Measurements from ENCODE around the gene OAT.

OAT gene

GRCh38 chr10:124394583-124394982 lies 24.1 kb downstream of the OAT start:
- DNase-seq: no peak

DNA sequence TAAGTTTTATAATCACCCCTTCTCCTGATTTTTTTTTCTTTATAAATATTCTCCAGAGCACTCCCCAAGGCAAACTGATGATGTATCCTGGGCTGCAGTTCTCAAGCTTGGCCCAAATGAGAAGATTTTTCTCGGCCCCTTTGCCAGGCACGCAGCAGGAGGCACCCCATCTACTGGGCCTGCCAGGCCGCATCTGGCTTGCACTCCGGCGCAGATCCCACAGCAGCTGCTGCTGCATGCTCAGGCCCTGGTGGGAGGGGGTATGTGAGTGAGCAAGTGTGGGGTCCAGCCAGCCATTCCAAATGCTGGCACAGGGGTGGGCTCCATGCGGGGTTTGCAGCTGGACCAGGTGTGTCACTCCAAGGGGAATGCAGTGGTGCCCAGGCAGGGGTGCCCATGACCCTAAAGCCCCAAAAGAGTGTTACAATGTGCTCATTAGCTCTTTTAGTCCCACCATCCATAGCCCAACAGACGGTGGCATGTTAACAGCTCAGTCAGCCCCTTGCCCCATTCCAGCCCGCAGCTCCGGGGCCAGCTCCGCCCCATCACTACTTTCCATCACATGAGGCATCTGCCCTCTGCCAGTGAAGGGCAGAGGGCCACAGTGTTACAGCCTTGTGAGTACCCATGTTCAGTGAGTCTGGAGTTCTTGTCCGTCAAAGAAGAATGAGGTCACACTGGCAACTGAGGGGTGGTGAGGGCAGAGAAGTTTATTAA lies 25.9 kb downstream of the OAT start:
- no peak for DNase-seq

DNA sequence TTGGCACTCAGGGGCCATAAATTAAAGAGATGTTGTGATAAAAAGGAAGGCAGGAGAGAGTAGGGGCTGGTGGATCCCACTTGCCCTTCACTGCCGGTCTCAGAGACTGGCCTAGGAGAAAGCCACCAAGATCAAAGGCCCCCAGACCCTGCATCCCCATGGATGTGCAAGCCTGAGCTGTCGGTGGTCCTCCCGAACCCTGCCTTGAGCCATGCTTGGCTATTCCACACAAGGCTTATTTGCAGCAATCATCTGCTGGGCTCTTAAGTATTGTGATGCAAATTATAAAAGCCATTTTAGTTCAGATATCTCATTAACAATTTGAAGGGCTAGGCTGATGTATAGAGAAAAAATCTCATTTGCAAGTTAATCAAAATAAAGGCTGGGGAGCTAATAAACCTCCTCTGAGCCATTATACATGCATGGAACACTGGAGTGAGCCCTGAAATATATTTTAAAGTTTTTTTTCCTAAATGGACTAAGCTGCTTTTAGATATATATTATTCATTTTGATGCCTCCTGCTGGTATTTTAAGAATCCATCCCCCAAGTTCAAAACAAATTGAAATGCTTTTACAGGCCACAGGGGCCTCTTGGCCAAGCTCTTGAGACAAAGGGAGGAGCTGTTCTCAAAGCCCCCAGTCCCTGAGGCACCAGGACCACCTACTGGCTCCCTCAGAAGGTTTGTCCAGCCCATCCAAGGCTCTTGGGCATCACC lies 28.1 kb downstream of the OAT start:
- DNase-seq: no peak

DNA sequence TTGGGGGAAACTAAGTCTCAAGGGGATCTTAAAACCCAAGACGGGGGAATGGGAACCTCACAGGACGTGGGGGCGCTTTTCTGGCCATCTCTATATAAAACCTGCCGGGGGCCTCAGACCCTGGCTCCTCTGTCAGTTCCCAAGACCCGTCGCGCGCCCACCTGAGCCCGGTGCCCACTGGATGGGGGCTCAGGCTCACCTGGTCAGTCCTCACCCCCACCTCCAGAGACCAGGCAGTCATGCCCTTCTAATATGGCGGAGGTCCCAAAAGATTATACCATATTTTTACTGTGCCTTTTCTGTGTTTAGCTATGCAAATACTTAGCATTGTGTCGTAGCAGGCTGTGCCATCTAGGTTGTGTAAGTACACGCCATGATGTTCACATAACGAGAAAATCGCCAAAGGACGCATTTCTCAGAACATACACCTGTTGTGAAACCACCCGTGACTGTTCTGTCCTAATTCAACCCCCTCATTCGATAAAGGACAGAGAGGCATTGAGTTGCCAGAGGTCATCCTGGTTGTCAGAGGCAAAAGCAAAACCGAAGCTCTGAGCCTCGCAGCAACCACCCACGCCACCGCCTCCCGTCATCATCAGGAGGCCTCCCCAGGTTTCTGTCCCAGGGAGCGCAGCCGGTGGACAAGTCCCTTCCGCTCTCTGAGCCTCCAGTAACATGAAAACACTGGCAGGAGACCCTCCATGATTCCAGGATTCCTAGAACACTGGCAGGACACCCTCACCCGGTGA lies 28.9 kb downstream of the OAT start:
- no peak for DNase-seq

GRCh38 chr10:124388823-124389612 lies 29.7 kb downstream of the OAT start:
- peak; percentile 94 for DNase-seq

- no peak for DNase-seq
Observed at GRCh38 chr10:124388476-124388822, 30.3 kb downstream of the OAT start.

DNA sequence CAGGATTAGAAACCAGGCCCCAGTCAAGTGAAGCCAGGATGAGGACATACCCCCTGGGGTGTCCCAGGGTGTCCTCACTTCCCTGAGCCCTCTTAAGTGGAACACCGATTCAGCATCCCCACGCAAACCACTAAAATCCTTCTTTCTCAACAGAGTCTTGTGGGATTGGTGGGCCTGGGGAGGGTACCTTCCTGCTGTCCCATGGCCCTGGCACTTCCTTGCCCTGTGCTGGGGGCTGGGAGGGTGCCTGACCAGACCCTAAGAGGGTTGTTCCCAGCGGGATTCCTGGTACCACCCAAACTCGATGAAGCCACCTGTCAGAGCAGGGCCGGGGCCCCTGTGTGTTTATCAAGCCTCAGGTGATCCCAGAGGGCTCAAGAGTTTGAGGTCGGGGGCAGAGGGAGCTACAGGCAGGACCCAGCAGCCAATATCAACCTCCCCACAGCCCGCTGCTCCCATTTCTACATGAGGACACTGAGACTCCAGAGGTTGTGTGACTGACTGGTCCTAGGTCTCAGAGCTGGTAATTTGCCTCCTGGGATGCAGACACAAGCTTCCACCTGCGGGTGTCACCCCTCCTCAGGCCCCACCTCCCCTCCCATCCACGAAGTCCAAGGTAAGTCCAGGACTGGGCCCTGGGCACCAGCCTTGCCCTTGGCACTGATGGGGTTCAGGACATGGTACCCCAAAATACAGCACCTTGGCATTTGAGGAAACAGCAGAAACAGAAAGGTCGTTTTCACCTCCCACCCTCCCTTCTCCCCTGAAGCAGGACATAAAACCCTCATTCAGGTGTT lies 31.4 kb downstream of the OAT start:
- DNase-seq: no peak

DNA sequence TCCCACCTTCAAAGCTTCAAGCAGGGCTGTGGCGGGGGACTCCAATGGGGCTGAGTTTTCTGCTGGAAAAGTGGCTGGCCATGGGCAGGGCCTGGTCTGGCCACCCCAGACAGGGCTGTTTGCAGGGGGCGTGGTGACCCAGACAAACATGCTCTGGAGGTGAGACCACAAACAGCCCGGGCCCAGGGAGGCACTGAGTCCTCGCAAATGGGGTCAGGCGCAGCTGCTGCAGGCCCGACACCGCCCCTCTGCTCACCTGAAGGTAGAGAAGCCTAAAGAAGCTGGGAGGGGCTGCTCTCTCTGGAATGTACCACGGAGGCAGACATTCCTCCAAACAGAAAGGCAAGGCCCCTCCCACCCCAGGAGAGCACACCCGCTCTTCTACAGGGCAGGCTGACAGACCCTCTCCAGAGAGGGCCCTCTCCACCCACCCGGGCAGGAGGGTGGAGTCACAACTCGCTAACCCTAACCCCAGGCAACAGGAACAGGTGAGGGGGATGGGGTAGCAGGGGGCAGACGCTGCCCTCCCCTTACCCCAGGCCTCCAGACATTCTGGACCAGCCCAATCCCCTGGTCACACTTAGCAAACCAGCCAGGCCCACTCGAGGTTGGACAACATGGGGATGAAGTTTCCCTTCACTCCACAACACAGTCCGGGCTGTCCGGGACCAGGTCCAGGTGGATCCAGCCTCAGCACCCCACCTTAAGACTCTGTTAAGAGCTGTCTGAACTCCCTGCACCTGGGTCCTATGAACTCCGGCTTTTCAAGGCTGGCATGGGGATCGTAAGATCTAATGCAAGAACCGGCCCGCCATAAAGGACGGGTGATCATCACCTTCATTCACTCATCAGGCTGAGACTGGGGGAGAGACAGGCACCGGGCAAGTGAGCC lies 32.3 kb downstream of the OAT start:
- no peak for DNase-seq

DNA sequence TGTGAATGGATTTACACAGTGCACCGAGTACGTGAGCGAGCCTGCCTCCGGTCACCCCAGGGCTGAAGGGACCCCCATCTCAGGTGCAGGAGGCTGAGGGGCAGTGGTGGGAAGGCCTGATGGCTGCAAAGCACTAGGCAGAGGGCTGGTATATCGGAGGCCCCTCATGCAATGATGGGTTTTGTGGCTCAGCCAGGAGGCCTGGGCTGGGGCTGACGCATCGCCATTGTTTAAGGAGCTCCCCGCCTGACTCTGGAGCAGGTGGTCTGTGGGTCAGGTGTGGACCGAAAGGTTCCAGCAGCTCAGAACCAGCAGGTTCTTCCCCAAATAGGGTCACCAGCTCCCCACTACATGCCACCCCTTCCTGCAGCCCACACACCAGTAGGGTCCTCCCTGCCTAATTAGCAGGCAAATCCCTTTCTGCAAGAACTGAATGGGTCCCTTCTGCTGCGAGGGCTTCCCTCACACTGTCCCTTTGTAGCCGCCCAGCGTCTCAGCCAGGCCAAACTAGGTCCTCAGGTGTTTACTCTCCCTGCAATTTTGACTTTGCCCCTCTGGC lies 33.0 kb downstream of the OAT start:
- DNase-seq: no peak

GRCh38 chr10:124384591-124385190 lies 34.0 kb downstream of the OAT start:
- no peak for DNase-seq

DNA sequence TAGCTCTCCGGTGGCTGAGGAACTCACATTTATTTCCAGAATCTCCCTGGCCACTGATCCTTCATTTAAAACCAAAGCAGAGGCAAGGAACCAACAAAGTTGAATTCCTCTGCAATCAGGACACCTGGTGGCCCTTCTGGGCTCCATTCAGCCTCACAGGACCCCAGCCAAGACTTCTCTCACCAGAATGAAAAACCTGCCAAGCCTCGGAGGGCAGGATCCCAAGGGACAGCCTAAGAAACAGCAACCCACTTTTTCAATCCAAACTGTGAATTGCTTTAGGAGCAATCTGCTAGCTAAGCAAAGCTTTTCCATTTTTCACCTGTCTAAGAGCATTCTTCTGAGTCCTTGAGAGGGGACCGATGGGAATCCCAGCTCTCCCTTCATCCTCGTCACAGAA lies 34.6 kb downstream of the OAT start:
- DNase-seq: no peak

GRCh38 chr10:124383496-124383895 lies 35.2 kb downstream of the OAT start:
- DNase-seq: no peak

DNA sequence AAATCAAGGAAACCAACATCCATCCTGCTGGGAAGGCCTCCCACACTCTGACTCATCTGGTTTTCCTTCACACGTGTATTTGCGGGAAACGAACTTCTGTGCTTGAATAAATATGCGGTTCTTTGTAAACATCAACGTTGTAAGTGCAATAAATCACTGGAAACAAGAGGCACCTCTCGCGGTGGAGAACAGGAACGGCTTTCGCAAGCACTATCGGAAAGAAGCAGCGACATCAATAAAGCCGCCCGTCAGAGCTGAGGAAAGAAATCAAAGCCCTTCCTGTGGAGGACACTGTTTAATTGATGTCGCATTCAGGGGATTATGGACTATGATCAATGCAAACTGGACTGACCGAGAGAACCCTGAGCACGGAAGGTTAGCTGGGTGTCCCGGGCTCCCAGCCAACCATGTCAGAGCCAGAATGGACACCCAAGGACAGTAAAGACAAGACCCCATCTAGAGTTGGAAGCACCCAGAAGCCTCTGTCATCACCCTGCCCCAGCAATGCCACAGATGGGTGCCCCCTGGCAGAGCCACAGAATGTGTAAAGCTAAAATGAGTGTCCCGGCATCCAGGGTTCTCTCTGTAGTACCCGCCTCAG lies 37.6 kb downstream of the OAT start:
- no peak for DNase-seq

DNA sequence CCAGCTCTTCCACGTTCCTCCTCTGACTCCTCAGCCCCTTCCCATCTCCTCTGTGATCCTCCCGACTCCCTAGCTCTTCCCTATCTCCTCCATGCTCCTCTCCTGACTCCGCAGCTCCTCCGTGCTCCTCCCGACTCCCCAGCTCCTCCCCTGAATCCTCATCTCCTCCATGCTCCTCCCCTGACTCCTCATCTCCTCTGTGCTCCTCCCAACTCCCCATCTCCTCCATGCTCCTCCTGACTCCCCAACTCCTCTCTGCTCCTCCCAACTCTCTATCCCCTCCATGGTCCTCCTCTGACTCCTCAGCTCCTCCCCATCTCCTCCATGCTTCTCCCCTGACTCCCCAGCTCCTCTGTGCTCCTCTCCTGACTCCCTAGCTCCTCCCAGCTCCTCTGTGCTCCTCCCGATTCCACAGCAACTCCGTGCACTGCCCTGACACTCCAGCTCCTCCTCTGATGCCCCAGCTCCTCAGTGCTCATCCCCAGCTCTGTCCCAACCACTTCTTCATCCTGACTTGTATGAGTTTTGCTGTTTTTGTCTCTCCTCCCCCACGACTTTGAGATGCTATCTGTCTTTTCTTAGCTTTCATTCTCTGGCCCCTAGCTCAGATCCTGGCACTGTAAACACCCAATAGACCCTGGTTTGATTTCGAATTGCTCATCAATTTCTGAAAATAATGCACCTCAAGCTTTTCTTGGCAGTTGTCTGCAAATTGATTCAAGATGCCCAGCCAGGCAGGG lies 38.3 kb downstream of the OAT start:
- no peak for DNase-seq

- no peak for DNase-seq
Observed at GRCh38 chr10:124379609-124380193, 39.0 kb downstream of the OAT start.

- no peak for DNase-seq
Observed at GRCh38 chr10:124378881-124379471, 39.7 kb downstream of the OAT start.

DNA sequence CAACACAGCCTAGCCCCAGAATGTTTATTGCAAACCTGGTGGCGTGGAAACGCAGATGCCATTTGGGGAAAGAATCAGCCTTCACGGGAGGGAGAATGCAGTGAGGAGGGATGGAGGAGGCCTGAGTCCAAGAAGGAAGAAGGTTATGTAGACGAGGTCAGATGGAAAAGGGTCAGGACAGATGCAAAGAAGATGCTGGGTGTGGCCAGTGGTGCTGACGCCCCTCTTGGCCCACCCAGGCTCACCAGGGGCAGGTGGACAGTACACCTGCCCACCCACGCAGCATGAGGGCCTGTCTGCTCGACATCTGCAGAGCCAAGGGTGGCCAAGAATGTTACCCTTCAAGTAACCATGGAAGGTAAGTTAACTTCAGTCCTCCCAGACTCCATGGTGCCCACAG lies 40.5 kb downstream of the OAT start:
- DNase-seq: no peak

- DNase-seq: no peak
Observed at GRCh38 chr10:124377101-124377500, 41.6 kb downstream of the OAT start.

DNA sequence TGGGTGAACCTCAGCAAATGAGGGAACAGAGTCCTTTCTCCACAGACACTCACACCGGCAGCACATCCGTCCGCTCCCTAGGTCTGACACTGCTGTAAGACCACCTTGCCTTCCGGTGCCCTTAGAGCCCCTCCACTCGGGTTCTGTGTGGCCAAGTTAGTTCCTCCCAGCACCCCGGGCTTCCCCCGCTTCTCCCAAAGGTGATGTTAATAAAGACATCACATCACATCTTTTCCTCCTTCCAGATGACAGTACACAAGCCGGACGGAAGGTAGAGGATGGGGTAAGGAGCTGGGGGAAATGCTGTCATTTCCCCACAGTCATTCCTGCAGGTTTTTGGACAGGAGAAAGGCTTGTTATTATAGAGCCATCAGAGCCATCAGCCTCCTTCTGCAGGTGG lies 42.3 kb downstream of the OAT start:
- no peak for DNase-seq

Measured in activated CD8-positive, alpha-beta memory T cell treated with anti-CD3 and anti-CD28 coated beads, Interleukin-2, amount 50 U/mL, for 4 hours (primary cell).